ENCODE measurements around the gene NSRP1.

NSRP1 gene

GRCh38 chr17:30132615-30133014 is 16.0 kb downstream of the NSRP1 start:
- H3K4me2 ChIP-seq (ENCODE audit: low read depth, low read length, poor library complexity, severe bottlenecking), result no peak overlapping the region
- no peak overlapping the region for H3K9ac ChIP-seq (ENCODE audit: low read depth, low read length, poor library complexity, severe bottlenecking)
- no peaks in the 10 kb centered on the region for H3K27me3 ChIP-seq (ENCODE audit: insufficient read depth, low read length, poor library complexity, severe bottlenecking)
- H3K4me3 ChIP-seq (ENCODE audit: low read length, poor library complexity, severe bottlenecking), result no peak overlapping the region
- no peaks in the 10 kb centered on the region; the same call in 1 of the 2 replicates for H3K79me2 ChIP-seq (ENCODE audit: insufficient read depth, low read length)
- no peak for TF ChIP-seq CTCF (conservative IDR thresholded peaks at IDR 0.05; ENCODE audit: low read length)
- no peak for TF ChIP-seq EZH2phosphoT487 (IDR thresholded peaks at IDR 0.05; ENCODE audit: borderline replicate concordance)
- no peaks in the 10 kb centered on the region for H3K9me3 ChIP-seq (ENCODE audit: insufficient read depth, low read depth, low read length)
- no peaks in the 10 kb centered on the region for H3F3A ChIP-seq (ENCODE audit: low read depth)
- no peaks in the 10 kb centered on the region for H4K20me1 ChIP-seq (ENCODE audit: insufficient read depth, low read length, poor library complexity, severe bottlenecking)
- H3K9me2 ChIP-seq (replicated peaks; ENCODE audit: low read depth, low read length), result no peaks in the 10 kb centered on the region
- peaks cover 6% of the 10 kb centered on the region for H3K4me1 ChIP-seq (ENCODE audit: insufficient read depth, low read length, poor library complexity, severe bottlenecking)
- H3K36me3 ChIP-seq (ENCODE audit: insufficient read depth, low read length), result peaks cover 14% of the 10 kb centered on the region; the same call in 1 of the 2 replicates
- no peak overlapping the region for H2AFZ ChIP-seq (ENCODE audit: low read length)

GRCh38 chr17:30133197-30133596 is 16.6 kb downstream of the NSRP1 start:
- peaks cover 5% of the 10 kb centered on the region; the same call in 1 of the 2 replicates for H3K79me2 ChIP-seq (ENCODE audit: insufficient read depth, low read length)
- no peaks in the 10 kb centered on the region for H3K9me3 ChIP-seq (ENCODE audit: insufficient read depth, low read depth, low read length)
- no peaks in the 10 kb centered on the region for H4K20me1 ChIP-seq (ENCODE audit: insufficient read depth, low read length, poor library complexity, severe bottlenecking)
- H3K9ac ChIP-seq (ENCODE audit: low read depth, low read length, poor library complexity, severe bottlenecking), result no peak overlapping the region
- no peak overlapping the region for H2AFZ ChIP-seq (ENCODE audit: low read length)
- H3K36me3 ChIP-seq (ENCODE audit: insufficient read depth, low read length), result peaks cover 13% of the 10 kb centered on the region; the same call in 1 of the 2 replicates
- no peaks in the 10 kb centered on the region for H3K27me3 ChIP-seq (ENCODE audit: insufficient read depth, low read length, poor library complexity, severe bottlenecking)
- no peak overlapping the region for H3K4me2 ChIP-seq (ENCODE audit: low read depth, low read length, poor library complexity, severe bottlenecking)
- H3K4me3 ChIP-seq (ENCODE audit: low read length, poor library complexity, severe bottlenecking), result no peak overlapping the region
- H3K9me2 ChIP-seq (replicated peaks; ENCODE audit: low read depth, low read length), result no peaks in the 10 kb centered on the region
- peaks cover 6% of the 10 kb centered on the region for H3K4me1 ChIP-seq (ENCODE audit: insufficient read depth, low read length, poor library complexity, severe bottlenecking)
- TF ChIP-seq CTCF (conservative IDR thresholded peaks at IDR 0.05; ENCODE audit: low read length) (no peak), EZH2phosphoT487 (IDR thresholded peaks at IDR 0.05; ENCODE audit: borderline replicate concordance) (no peak)
- no peaks in the 10 kb centered on the region for H3F3A ChIP-seq (ENCODE audit: low read depth)

- Histone ChIP-seq H2AFZ (ENCODE audit: low read length) (no peak overlapping the region), H3K4me1 (ENCODE audit: insufficient read depth, low read length, poor library complexity, severe bottlenecking) (peaks cover 3% of the 10 kb centered on the region), H3K4me2 (ENCODE audit: low read depth, low read length, poor library complexity, severe bottlenecking) (no peak overlapping the region), H3F3A (ENCODE audit: low read depth) (no peaks in the 10 kb centered on the region), H3K9ac (ENCODE audit: low read depth, low read length, poor library complexity, severe bottlenecking) (no peak overlapping the region), H3K9me2 (replicated peaks; ENCODE audit: low read depth, low read length) (no peaks in the 10 kb centered on the region), H3K36me3 (ENCODE audit: insufficient read depth, low read length) (peaks cover 6% of the 10 kb centered on the region; the same call in 1 of the 2 replicates), H3K27me3 (ENCODE audit: insufficient read depth, low read length, poor library complexity, severe bottlenecking) (no peaks in the 10 kb centered on the region), H3K4me3 (ENCODE audit: low read length, poor library complexity, severe bottlenecking) (no peak overlapping the region), H3K79me2 (ENCODE audit: insufficient read depth, low read length) (peaks cover 5% of the 10 kb centered on the region; the same call in 1 of the 2 replicates), H4K20me1 (ENCODE audit: insufficient read depth, low read length, poor library complexity, severe bottlenecking) (no peaks in the 10 kb centered on the region), H3K9me3 (ENCODE audit: insufficient read depth, low read depth, low read length) (no peaks in the 10 kb centered on the region)
- TF ChIP-seq CTCF (conservative IDR thresholded peaks at IDR 0.05; ENCODE audit: low read length) (no peak), EZH2phosphoT487 (IDR thresholded peaks at IDR 0.05; ENCODE audit: borderline replicate concordance) (no peak)
Measured at GRCh38 chr17:30134551-30134950, 17.9 kb downstream of the NSRP1 start.

All from Loucy (cell line).